Pons (tissue), 1 donor: ENCODE measurements around the gene ZNF768.
A peak's percentile ranks its signal among the peaks of the same experiment; 100 is the strongest.
"Not testable (repeated sequence)": the region's sequence is repeated elsewhere in the genome, so short reads cannot be mapped to it uniquely, and the experiment has no call there.

ENCODE experiments used
- DNase-seq: peaks from one replicate; pipeline ENCODE4 v3.0.0-alpha.2; 2016; ENCODE audit warnings: low spot score

The ZNF768 gene

DNA sequence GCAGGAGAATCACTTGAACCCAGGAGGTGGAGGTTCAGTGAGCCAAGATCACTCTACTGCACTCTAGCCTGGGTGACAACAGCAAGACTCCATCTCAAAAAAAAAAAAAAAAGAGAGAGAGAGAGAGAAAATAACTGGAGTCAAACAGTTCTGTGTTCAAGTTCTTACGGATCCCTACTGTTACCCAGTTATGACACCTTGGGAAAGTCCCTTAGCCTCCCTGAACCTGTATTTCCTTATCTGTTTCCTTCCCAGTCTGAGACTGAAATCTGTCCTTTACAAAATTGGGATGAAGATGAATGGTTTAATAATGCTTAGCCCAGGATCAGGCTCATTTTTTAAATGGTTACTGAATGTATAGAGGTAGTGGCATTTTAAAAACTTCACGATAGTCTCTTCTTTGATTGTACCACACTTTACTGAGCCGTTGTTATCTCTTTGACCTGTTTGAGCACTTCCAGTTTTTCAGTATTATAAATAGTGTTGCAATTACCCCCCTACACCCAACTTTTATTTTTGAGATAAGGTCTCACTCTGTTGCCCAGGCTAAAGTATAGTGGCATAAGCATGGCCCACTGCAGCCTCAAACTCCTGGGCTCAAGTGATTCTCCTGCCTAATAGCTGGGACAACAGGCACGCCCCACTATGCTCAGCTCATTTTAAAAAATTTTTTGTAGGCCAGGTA lies 17.1 kb downstream of the ZNF768 start:
- DNase-seq, result no peak

DNA sequence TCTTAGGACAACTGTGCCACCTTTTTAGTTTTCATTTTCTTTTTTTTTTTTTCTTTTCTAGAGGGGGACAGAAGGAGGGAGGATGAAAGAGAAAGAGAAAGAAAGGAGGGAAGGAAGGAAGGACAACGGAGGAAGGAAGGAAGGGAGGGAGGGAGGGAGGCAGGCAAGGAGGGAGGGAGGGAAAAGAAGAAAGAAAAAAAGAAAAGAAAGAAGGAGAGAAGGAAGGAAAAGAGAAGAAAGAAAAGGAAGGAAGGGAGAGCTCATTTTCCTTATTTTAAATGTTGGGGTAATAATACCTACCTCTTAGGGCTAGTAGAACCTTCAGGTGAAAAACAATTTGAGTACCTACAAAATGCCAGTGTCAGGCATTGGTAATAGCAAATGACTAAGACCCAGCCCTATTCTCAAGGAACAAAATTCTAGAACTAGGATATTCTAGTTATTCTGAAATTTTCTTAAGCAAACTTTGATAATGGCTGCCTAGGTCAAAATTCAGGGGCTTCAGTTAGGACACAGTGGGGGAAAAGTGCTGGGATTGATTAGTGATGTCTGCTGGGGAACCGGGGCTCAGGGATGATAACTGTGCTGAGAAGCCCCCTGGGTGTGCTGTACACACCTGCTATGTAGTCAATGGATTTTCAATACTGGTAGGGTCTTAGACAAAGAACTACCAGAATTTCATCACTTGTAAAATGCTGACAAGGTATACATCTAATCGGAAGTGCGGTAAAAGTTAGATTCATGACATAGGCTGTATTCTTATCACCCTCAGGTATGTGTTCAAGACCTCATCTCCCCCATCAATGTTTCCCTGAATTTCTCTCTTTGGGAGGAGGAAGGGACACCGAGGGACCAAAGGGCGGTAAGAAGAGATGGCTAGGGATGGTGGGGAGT lies 22.7 kb downstream of the ZNF768 start:
- DNase-seq, result no peak

DNA sequence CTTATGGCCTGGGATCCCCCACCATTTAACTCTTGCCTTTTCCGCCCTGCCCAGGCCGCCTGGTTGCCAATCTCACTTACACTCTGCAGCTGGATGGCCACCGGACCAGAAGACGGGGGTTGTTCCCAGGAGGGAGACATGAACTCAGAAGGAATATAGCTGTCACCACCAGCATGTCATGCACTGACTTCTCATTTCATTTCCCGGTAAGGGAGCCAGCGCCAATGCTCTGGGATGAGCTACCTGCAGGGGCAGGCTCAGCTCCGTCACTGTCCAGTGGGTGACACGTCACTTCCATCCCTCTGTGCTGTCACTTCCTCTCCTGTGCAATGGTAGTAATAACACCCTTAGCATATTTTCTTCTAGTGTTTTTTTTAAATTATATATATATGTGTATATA lies 27.1 kb downstream of the ZNF768 start:
- DNase-seq, result no peak

DNA sequence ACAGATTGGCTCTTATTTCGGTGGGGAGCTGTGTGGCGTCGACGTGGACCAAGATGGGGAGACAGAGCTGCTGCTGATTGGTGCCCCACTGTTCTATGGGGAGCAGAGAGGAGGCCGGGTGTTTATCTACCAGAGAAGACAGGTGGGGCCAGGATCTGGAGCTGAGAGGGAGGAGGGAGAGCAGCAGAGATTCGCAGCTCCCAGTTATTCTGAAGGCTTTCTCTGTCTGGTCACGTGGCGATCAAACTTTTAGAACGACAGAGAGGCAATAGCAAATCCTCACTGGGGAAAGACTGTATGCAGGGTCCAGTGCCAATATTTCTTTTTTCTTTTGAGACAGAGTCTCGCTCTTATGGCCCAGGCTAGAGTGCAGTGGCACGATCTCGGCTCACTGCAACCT lies 31.7 kb downstream of the ZNF768 start:
- DNase-seq, result no peak

DNA sequence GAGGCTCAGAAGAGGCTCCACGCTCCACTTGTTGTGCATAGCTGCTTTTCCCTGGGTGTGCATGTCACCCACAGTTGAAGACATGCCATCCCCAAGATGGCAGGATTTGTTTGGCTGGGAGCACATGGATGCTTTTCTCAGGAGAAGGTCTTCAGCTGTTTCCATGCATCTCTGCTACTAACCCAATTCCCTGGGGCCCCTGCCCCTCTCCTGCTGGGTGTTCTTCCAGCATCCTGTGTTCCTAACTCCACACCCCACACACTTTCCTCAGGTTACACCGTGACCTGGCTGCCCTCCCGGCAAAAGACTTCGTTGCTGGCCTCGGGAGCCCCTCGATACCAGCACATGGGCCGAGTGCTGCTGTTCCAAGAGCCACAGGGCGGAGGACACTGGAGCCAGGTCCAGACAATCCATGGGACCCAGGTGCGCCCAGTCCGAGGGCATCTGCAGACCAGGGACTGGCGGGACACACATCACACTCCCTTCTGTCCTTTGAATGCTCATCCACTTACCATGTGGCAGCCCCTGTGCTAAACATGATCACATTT lies 32.4 kb downstream of the ZNF768 start:
- no peak for DNase-seq

DNA sequence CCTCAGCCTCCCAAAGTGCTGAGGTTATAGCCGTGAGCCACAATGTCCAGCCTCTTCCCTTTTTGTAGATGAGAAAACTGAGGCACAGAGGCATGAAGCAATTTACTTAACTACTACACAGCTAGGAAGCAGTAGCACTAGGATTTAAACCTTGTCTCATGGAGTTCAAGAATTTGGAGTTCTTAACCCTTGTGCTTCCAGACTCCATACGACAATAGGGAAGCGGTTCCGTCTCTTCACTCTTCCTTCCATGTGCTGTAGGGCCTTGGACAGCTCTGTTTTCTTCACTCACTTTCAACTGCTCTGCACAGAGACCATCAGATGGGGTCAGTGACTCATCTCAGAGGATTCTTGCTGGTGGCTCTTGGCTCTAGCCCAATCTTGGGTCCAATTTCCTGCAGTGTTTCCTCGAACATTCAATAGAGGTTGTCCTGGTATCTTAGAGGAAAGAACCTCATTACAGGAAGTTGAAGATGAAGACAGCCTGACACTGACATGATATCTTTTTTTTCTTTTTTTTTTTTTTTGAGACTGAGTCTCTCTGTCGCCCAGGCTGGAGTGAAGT lies 34.5 kb downstream of the ZNF768 start:
- no peak for DNase-seq

DNA sequence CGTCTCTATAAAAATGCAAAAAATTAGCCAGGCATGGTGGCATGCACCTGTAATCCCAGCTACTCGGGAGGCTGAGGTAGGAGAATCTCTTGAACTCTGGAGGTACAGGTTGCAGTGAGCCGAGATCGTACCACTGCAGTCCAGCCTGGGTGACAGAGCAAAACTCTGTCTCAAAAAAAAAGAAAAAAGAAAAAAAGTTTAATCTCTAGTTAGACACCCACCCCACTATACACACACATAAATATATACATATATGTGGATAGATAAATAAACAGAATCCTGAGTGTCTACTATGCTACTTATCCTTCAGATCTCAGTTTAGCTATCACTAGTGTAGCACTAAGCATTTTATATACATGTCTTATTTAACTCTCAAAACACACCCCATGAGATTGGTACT lies 35.1 kb downstream of the ZNF768 start:
- DNase-seq, result no peak

DNA sequence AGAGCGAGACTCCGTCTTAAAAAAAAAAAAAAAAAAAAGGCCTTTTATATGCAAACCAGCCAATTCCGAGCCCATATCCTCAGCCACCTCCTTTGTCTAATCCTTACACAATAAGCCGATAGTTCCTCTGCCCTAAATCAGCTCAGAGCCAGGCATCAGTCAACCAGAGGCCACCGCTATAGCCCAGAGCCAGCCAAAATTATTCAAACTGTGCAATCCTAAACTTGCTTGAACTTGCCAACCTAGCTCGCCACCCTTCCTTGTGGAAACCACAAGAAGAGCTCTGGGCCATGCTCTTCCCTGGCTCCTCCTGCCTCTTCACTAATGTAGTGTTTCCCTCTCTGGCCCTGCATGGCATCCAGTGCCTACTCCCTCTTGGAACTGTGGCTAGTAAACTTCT lies 36.2 kb downstream of the ZNF768 start:
- peak; percentile 30 for DNase-seq

DNA sequence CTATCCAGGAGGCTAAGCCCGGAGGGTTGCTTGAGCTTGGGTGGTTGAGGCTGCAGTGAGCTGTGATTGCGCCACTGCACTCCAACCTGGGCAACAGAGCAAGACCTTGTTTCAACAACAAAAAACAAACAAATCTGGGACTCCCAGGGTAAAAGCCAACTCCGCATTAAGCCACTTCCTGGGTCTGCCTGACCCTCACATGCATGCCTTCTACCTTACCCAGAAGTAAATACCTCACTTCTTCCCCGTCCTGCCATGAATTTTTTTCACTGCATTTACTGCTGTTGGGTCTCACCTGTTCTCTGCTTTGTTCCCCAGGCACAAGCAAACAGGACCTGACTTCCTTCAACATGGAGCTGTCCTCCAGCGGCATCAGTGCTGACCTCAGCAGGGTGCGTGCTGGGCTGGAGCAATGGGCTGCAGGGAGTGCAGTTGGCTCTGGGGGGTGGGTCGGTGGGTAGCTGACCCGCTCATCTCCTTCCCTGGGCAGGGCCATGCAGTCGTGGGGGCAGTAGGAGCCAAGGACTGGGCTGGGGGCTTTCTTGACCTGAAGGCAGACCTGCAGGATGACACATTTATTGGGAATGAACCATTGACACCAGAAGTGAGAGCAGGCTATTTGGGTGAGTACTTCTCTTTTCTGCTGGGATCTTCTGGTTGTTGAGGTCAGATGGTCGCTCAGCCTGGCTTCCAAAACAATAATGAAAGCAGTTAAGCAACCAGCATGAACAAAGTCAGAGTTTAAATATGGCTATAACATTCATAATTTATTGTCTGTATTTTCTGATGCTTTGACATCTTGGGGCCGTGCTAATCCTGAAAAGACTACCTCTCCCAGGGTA lies 37.4 kb downstream of the ZNF768 start:
- peak; percentile 16 for DNase-seq

DNA sequence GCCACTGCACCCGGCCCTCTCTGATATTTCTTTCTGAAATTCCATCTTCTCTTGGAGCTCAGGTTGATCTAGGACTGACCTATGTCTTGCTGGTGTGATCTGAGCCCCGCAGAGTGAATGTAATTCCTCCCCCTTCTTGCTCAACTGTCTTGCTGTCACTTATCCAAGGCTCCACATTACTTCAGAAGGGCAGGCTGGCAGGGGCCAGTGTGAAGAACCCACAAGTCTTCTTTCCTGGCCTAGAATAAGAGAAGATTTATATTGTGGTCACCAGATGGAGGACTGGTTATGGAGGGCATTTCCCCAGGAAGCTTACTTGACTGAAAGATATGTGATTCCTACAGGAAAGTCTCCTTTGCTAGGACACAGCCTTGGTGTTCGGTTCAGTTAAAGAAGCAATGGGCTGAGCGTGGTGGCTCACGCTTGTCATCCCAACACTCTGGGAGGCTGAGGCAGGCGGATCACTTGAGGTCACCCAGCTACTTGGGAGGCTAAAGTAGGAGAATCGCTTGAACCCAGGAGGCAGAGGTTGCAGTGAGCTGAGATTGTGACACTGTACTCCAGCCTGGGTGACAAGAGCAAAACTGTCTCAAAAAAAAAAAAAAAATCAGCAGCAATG lies 40.4 kb downstream of the ZNF768 start:
- DNase-seq, result no peak

DNA sequence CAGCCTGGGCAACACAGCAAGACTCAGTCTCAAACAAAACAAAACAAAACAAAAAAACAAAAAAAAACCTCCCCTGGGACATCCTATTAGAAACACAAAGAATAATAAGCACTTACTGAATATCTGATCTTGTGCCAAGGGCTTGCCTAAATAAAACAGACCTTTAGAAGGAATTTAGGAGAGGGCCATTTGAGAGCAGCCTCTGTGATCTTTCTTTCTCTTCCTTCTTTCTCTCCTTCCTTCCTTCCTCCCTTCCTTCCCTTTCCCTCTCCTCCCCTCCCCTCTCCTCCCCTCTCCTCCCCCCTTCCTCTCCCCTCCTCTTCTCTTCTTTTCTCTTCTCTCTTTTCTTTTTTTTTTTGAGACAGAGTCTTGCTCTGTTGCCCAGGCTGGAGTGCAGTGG lies 41.5 kb downstream of the ZNF768 start:
- DNase-seq, result no peak

DNA sequence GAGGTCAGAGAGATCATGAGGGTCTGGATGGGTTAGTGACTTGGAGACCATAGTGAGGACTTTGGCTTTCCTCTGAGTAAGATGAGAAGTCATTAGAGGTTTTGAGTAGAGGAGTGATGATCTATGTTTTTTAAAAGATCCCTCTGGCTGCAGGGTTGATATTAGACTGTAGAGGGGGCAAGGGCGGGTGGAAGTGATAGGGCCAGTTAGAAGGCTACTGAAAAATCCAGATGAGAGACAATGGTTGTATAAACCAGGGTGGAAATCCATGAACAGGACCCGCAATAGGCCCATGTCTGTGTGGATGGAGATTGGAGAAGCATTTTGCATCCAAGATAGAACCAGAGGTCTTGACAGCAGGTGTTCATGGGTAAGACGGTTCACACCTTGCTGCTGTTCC lies 44.0 kb downstream of the ZNF768 start:
- DNase-seq, result no peak

DNA sequence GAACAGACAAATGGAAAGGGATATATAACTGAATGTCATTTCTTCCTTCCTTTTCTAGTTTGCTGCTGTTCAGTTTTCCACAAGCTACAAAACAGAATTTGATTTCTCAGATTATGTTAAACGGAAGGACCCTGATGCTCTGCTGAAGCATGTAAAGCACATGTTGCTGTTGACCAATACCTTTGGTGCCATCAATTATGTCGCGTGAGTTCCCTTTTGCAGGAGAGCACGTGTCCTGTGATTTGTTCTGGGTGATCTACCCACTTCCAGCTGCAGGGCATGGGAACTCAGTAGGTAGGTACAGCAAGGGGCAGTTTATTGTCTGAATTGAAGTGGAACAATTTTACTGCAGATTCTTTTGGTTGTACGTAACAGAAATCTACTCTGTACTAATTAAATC lies 45.0 kb downstream of the ZNF768 start:
- no peak for DNase-seq

DNA sequence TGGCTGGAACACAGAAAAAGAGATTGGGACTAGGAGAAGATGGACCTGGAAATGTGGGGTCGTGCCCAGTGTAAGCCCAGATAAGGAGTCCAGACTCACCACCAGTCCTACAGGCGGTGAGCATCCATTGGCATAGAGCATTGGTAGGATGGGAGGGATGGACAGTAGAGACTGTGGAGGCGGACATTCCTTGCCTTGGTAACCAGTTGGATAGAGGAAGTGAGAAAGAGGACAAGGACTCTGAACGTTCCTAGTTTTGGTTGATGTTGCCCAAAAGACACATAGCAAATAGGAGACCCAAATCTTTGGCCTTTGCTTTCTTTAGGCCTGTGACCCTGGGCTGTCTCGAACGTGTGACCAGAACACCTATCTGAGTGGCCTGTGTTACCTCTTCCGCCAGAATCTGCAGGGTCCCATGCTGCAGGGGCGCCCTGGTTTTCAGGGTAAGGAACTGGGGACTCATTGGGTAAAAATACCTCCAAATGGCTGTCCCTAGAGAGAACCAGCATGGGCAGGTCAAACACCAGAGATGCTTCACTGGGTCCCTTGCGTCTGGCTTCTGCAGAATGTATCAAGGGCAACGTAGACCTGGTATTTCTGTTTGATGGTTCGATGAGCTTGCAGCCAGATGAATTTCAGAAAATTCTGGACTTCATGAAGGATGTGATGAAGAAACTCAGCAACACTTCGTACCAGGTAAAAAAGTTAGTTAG lies 47.4 kb downstream of the ZNF768 start:
- no peak for DNase-seq

DNA sequence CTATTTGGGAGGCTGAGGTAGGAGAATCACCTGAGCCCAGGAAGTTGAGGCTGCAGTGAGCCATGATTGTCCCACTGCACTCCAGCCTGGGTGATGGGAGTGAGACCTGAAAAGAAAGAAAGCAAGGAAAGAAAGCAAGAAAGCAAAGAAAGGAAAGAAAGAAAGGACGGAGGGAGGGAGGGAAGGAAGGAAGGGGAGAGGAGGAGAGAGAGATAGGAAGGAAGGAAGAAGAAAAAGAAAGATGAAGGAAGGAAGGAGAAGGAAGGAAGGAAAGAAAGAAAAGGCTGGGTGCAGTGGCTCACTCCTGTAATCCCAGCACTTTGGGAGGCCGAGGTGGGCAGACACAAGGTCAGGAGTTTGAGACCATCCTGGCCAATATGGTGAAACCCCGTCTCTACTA lies 48.6 kb downstream of the ZNF768 start:
- DNase-seq, result not testable (repeated sequence)

DNA sequence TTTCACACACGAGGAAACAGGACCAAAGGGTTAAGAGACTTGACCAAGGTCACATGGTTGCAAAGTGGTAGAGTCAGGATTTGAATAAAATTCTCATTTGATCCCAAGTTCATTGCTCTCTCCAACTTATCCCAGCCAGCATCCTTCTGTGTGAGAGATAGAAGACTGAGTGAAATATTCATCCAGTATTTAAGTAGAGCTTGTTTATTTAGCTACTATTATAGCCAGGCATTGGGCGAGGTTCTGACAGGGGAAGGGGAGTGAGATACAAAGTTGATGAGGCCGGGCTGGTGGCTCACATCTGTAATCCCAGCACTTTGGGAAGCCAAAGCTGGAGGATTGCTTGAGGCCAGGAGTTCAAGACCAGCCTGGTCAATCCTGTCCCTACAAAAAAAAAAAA lies 49.4 kb downstream of the ZNF768 start:
- no peak for DNase-seq

DNA sequence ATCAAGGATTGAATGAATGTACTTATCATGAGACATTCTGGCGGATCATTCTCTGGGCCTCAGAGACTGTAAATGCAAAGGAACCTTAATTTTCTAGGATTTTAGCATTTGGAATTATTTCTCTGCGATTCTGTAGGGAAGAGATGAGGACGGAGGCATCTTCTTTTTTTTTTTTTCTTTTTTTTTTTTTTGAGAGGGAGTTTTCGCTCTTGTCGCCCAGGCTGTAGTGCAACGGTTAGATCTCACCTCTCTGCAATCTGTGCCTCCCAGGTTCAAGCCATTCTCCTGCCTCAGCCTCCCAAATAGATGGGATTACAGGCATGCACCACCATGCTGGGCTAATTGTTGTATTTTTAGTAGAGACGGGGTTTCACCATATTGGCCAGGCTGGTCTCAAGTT lies 51.7 kb downstream of the ZNF768 start:
- no peak for DNase-seq

DNA sequence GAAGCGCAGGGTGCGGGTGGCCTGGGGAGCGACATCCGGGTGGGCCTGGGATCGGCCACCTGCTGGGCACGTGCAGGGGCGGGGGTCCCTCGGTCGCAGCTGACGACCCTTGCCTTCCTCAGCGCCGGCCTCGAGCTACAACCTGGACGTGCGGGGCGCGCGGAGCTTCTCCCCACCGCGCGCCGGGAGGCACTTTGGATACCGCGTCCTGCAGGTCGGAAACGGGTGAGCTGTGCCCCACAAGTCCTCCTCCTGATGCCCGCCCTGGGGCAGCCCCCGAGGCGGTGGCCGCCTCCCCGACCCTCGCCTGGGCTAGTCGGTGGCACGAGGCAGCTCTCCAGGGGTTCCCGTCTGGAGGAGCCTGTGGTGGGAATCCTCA lies 52.3 kb downstream of the ZNF768 start:
- no peak for DNase-seq
